HepG2 (cell line): ENCODE measurements around the gene TEDC2. TPM values are rescaled to one million over a fixed set of nuclear protein-coding genes. Genes with fewer than 3 reads are reported as not detected.

Experiments
- GZF1 ChIP-seq: sonication (generic); formaldehyde crosslinking; IDR thresholded peaks from 2 replicates; pipeline ENCODE4 v1.5.1; 2020; ENCODE audit warnings: mild to moderate bottlenecking, missing genetic modification reagents
- HCFC1 ChIP-seq: fragments of 150-350 bp; IDR thresholded peaks from 2 replicates; pipeline ENCODE4 v1.6.1; 2014; ENCODE audit warnings: low read depth, low read length
- KAT2B ChIP-seq: fragments of 150-350 bp; IDR thresholded peaks from 2 replicates; pipeline ENCODE4 v1.6.1; 2014; ENCODE audit warnings: low read depth, low read length, borderline replicate concordance
- KDM5A ChIP-seq: fragments of 200-600 bp; sonication (generic); IDR thresholded peaks from 2 replicates; pipeline ENCODE4 v1.7.0; 2018; ENCODE audit warnings: antibody characterized with exemption, mild to moderate bottlenecking, low read length, borderline replicate concordance
- KDM5B ChIP-seq: sonication (generic); formaldehyde crosslinking; IDR thresholded peaks from 2 replicates; pipeline ENCODE4 v1.4.0; 2020; ENCODE audit warnings: missing genetic modification reagents, mild to moderate bottlenecking, borderline replicate concordance
- KMT2B ChIP-seq: IDR thresholded peaks from 2 replicates; pipeline ENCODE4 v1.6.1; 2016; ENCODE audit warnings: missing genetic modification reagents, missing compliant biosample characterization
- PRPF4 ChIP-seq: fragments of 200-400 bp; formaldehyde crosslinking; IDR thresholded peaks from 2 replicates; pipeline ENCODE4 v1.6.1; 2016; ENCODE audit warnings: low read length, low read depth; ENCODE audit not compliant: poor library complexity, severe bottlenecking
- SMC3 ChIP-seq: IDR thresholded peaks from 2 replicates; pipeline ENCODE4 v1.6.1; 2011; ENCODE audit warnings: low read length, improper control_type of control experiment
- SP140L ChIP-seq: sonication (generic); formaldehyde crosslinking; IDR thresholded peaks from 2 replicates; pipeline ENCODE4 v1.4.0; 2020; ENCODE audit warnings: missing genetic modification reagents, borderline replicate concordance
- TCF12 ChIP-seq, 2 experiments: fragments of 450-650 bp in 1 of 2; sonication (generic) in 1 of 2; formaldehyde crosslinking in 1 of 2; IDR thresholded peaks; 2 replicates each; pipeline versions ENCODE4 v1.6.1 to v1.8.0; 2017 to 2022; ENCODE audit warnings: antibody characterized with exemption in 1 of 2, mild to moderate bottlenecking in 1 of 2, missing genetic modification reagents in 1 of 2, moderate library complexity in 1 of 2
- ZNF124 ChIP-seq: sonication (generic); formaldehyde crosslinking; IDR thresholded peaks from 2 replicates; pipeline ENCODE4 v1.4.0; 2020; ENCODE audit warnings: missing genetic modification reagents
- ZNF224 ChIP-seq: sonication (generic); formaldehyde crosslinking; IDR thresholded peaks from 2 replicates; pipeline ENCODE4 v1.5.0; 2020; ENCODE audit warnings: mild to moderate bottlenecking, missing genetic modification reagents
- ZNF260 ChIP-seq: sonication (generic); formaldehyde crosslinking; IDR thresholded peaks from 2 replicates; pipeline ENCODE4 v1.4.0; 2020; ENCODE audit warnings: missing genetic modification reagents, low read depth, mild to moderate bottlenecking, borderline replicate concordance
- ZNF317 ChIP-seq: sonication (generic); formaldehyde crosslinking; IDR thresholded peaks from 2 replicates; pipeline ENCODE4 v1.5.0; 2020; ENCODE audit warnings: mild to moderate bottlenecking, missing genetic modification reagents
- ZNF354B ChIP-seq: sonication (generic); formaldehyde crosslinking; IDR thresholded peaks from 2 replicates; pipeline ENCODE4 v1.8.0; 2022; ENCODE audit warnings: mild to moderate bottlenecking, missing genetic modification reagents
- ZNF441 ChIP-seq: sonication (generic); formaldehyde crosslinking; IDR thresholded peaks from 2 replicates; pipeline ENCODE4 v1.7.0; 2021; ENCODE audit warnings: missing genetic modification reagents, borderline replicate concordance
- ZNF543 ChIP-seq: sonication (generic); formaldehyde crosslinking; IDR thresholded peaks from 2 replicates; pipeline ENCODE4 v1.4.0; 2020; ENCODE audit warnings: mild to moderate bottlenecking, missing genetic modification reagents
- polyA plus RNA-seq, 8 experiments: library from polyadenylated mRNA; depleted of rRNA in 3 of 8; stranded (reverse) in 7 of 8; unstranded in 1 of 8; fragments of >200 nt; fragmentation: Illumina TruSeq in 4 of 8; extraction: Trizol in 4 of 8; gene quantifications; 2 replicates each; pipeline versions ENCODE4 v1.2.1 to v1.2.3, GENCODE V29; 2011 to 2016; ENCODE audit warnings: low read depth in 4 of 8, missing spikeins in 1 of 8, mixed read lengths in 1 of 8; ENCODE audit not compliant: insufficient read depth in 1 of 8
- total RNA-seq, 5 experiments: library from RNA; depleted of rRNA; stranded (reverse); fragments of >200 nt; fragmentation: Illumina TruSeq; extraction: Trizol; gene quantifications; 2 replicates each; pipeline ENCODE4 v1.2.3, GENCODE V29; 2016; ENCODE audit warnings: low read depth in 1 of 5
- TF ChIP-seq, protein P1 (sequence below): sonication (generic); formaldehyde crosslinking; IDR thresholded peaks from 2 replicates; pipeline ENCODE4 v1.9.0; 2021; ENCODE audit warnings: missing genetic modification reagents, borderline replicate concordance
- TF ChIP-seq, protein P2 (sequence below): sonication (generic); formaldehyde crosslinking; conservative IDR thresholded peaks from 2 replicates; pipeline ENCODE4 v1.4.0; 2020; ENCODE audit warnings: missing genetic modification reagents
- TF ChIP-seq, protein P3 (sequence below): sonication (generic); formaldehyde crosslinking; IDR thresholded peaks from 2 replicates; pipeline ENCODE4 v1.4.0; 2020; ENCODE audit warnings: missing genetic modification reagents
- TF ChIP-seq, protein P4 (sequence below): sonication (generic); formaldehyde crosslinking; IDR thresholded peaks from 2 replicates; pipeline ENCODE4 v1.9.0; 2022; ENCODE audit warnings: missing genetic modification reagents, mild to moderate bottlenecking, borderline replicate concordance
- TF ChIP-seq, protein P5 (sequence below): sonication (generic); formaldehyde crosslinking; IDR thresholded peaks from 2 replicates; pipeline ENCODE4 v1.8.0; 2022; ENCODE audit warnings: mild to moderate bottlenecking, missing genetic modification reagents

Gene TEDC2
- total and polyA plus RNA-seq, 2 of the 13 experiments (the other 11 are each of a cell fraction or from before 2014, with no cell fraction given): 6.2 to 24.4 TPM

DNA sequence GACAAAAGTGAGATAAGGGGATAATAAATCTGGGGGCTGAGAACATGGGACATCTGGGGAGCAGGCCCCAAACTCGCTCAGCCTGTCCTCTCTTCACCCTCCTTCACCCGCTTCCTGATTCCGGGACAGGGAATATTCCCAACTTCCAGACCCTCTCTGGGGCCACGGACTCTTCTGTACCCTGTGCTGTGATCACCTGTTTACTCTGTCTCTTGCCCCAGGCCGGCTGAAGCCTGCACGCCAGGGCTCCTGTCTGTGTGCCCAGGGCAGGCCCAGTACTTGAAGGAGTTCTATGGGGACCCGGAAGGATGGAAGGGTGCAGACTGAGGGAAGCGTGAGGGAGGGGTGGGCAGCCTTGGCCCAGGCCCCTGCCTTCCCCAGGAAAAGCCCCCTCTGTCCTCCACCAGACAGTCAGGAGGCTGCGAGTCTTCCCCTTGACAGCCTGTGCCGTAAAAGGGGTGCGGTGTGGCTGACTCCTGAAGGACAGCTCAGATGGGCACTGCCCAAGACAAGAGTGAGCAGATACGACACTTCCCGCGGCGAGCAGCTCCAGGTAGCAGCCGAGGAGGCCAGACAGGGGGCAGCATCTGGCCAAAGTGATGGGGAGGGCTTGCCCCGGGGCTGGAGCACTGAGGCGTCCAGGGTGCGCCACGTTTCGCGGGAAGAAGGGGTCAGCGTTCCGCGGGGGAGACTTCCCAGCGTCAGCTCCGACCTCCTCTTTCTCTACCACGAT lies 31.7 kb upstream of the TEDC2 start (continued):
- 0 out of 2 replicates have a peak, but pooled peaks have one; percentile 0 for TF ChIP-seq ZNF543
- TF ChIP-seq HCFC1: no peak
- TF ChIP-seq GZF1 (CRISPR knock-in tag): no peak
- no peak for TF ChIP-seq ZNF124
- TF ChIP-seq ZNF260: no peak
- TF ChIP-seq ZNF354B (CRISPR knock-in tag): peak; percentile 86; the same call in 1 of the 2 replicates
- TF ChIP-seq SP140L: no peak
- TF ChIP-seq ZNF317: no peak
- no peak for TF ChIP-seq KDM5A
- peak; percentile 13; the same call in 1 of the 2 replicates for TF ChIP-seq KDM5B (CRISPR knock-in tag)
- no peak for TF ChIP-seq KAT2B
- TF ChIP-seq PRPF4: no peak
- TF ChIP-seq ZNF441 (CRISPR knock-in tag): no peak
- no peak for TF ChIP-seq KMT2B (CRISPR knock-in tag)
- TF ChIP-seq, protein P1, sequence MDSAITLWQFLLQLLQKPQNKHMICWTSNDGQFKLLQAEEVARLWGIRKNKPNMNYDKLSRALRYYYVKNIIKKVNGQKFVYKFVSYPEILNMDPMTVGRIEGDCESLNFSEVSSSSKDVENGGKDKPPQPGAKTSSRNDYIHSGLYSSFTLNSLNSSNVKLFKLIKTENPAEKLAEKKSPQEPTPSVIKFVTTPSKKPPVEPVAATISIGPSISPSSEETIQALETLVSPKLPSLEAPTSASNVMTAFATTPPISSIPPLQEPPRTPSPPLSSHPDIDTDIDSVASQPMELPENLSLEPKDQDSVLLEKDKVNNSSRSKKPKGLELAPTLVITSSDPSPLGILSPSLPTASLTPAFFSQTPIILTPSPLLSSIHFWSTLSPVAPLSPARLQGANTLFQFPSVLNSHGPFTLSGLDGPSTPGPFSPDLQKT: no peak
- TF ChIP-seq ZNF224 (CRISPR knock-in tag): no peak
- TF ChIP-seq, protein P2, sequence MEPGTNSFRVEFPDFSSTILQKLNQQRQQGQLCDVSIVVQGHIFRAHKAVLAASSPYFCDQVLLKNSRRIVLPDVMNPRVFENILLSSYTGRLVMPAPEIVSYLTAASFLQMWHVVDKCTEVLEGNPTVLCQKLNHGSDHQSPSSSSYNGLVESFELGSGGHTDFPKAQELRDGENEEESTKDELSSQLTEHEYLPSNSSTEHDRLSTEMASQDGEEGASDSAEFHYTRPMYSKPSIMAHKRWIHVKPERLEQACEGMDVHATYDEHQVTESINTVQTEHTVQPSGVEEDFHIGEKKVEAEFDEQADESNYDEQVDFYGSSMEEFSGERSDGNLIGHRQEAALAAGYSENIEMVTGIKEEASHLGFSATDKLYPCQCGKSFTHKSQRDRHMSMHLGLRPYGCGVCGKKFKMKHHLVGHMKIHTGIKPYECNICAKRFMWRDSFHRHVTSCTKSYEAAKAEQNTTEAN (CRISPR knock-in tag): no peak
- TF ChIP-seq, protein P3, sequence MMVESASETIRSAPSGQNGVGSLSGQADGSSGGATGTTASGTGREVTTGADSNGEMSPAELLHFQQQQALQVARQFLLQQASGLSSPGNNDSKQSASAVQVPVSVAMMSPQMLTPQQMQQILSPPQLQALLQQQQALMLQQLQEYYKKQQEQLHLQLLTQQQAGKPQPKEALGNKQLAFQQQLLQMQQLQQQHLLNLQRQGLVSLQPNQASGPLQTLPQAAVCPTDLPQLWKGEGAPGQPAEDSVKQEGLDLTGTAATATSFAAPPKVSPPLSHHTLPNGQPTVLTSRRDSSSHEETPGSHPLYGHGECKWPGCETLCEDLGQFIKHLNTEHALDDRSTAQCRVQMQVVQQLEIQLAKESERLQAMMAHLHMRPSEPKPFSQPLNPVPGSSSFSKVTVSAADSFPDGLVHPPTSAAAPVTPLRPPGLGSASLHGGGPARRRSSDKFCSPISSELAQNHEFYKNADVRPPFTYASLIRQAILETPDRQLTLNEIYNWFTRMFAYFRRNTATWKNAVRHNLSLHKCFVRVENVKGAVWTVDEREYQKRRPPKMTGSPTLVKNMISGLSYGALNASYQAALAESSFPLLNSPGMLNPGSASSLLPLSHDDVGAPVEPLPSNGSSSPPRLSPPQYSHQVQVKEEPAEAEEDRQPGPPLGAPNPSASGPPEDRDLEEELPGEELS (CRISPR knock-in tag): no peak
- TF ChIP-seq, protein P4, sequence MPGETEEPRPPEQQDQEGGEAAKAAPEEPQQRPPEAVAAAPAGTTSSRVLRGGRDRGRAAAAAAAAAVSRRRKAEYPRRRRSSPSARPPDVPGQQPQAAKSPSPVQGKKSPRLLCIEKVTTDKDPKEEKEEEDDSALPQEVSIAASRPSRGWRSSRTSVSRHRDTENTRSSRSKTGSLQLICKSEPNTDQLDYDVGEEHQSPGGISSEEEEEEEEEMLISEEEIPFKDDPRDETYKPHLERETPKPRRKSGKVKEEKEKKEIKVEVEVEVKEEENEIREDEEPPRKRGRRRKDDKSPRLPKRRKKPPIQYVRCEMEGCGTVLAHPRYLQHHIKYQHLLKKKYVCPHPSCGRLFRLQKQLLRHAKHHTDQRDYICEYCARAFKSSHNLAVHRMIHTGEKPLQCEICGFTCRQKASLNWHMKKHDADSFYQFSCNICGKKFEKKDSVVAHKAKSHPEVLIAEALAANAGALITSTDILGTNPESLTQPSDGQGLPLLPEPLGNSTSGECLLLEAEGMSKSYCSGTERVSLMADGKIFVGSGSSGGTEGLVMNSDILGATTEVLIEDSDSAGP (CRISPR knock-in tag): peak; percentile 46; the same call in 1 of the 2 replicates
- TF ChIP-seq, protein P5, sequence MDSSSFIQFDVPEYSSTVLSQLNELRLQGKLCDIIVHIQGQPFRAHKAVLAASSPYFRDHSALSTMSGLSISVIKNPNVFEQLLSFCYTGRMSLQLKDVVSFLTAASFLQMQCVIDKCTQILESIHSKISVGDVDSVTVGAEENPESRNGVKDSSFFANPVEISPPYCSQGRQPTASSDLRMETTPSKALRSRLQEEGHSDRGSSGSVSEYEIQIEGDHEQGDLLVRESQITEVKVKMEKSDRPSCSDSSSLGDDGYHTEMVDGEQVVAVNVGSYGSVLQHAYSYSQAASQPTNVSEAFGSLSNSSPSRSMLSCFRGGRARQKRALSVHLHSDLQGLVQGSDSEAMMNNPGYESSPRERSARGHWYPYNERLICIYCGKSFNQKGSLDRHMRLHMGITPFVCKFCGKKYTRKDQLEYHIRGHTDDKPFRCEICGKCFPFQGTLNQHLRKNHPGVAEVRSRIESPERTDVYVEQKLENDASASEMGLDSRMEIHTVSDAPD (CRISPR knock-in tag): 0 out of 2 replicates have a peak, but pooled peaks have one; percentile 68
- TF ChIP-seq SMC3: no peak
- no peak for TF ChIP-seq TCF12 (IDR thresholded peaks at IDR 0.05)
- TF ChIP-seq TCF12 (CRISPR knock-in tag; IDR thresholded peaks at IDR 0.05): no peak
